Measurements from ENCODE around the gene ACAP1.

Gene ACAP1

DNA sequence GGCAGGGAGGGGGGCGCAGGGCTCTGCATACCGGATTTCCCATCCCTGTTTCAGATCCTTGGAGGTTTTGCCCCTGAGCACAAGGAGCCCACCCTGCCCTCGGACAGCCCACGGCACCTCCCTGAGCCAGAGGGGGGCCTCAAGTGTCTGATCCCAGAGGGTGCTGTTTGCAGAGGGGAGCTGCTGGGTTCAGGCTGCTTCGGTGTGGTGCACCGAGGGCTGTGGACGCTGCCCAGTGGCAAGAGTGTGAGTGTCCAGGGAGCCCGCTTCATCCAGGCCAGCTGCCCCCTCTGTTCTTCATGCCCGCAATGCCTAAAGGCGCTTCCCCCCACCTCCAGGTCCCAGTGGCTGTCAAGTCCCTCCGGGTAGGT is 47.0 kb downstream of the ACAP1 start:
- DNase-seq (ENCODE audit: low read depth): no peak
- peak overlapping the region; percentile 54 for H3K9ac ChIP-seq (ENCODE audit: low read length)
- H3K4me3 ChIP-seq (ENCODE audit: low read length): peak overlapping the region; percentile 44
- H3K4me1 ChIP-seq (ENCODE audit: control insufficient read depth, insufficient read depth, low read length): peaks cover 15% of the 10 kb centered on the region
- peaks cover 5% of the 10 kb centered on the region for H3K36me3 ChIP-seq (ENCODE audit: control insufficient read depth, insufficient read depth, low read length, severe bottlenecking)
- H3K27me3 ChIP-seq (replicated peaks; ENCODE audit: control insufficient read depth, insufficient read depth, low read length): peaks cover 32% of the 10 kb centered on the region
- H3K9me3 ChIP-seq (ENCODE audit: control insufficient read depth, low read length): peaks cover 9% of the 10 kb centered on the region

DNA sequence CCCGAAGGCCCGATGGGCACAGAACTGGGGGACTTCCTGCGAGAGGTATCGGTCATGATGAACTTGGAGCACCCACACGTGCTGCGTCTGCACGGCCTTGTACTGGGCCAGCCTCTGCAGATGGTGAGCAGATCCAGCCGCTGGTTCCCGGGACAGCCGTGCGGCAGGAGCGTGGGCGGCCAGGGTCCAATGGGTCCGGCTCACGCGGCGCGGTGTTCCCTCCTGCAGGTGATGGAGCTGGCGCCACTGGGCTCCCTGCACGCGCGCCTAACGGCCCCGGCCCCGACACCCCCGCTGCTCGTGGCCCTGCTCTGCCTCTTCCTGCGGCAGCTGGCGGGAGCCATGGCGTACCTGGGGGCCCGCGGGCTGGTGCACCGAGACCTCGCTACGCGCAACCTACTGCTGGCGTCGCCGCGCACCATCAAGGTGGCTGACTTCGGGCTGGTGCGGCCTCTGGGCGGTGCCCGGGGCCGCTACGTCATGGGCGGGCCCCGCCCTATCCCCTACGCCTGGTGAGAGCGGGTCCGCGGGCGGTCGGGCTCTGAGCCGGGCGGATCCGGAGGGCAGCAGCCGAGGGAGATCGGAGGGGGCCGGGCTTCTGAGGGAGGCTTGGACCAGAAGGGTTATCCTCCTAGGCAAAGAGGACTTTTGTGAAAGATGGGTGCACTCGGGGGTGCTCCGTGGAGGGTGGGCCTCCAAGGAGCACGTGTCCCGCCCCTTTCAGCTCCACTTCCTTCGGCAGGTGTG is 47.6 kb downstream of the ACAP1 start:
- H3K4me1 ChIP-seq (ENCODE audit: control insufficient read depth, insufficient read depth, low read length): peaks cover 15% of the 10 kb centered on the region
- peak overlapping the region; percentile 54 for H3K9ac ChIP-seq (ENCODE audit: low read length)
- H3K27me3 ChIP-seq (replicated peaks; ENCODE audit: control insufficient read depth, insufficient read depth, low read length): peaks cover 32% of the 10 kb centered on the region
- H3K36me3 ChIP-seq (ENCODE audit: control insufficient read depth, insufficient read depth, low read length, severe bottlenecking): peaks cover 10% of the 10 kb centered on the region
- H3K4me3 ChIP-seq (ENCODE audit: low read length): peak overlapping the region; percentile 44
- peak; percentile 66 for DNase-seq (ENCODE audit: low read depth)
- peaks cover 9% of the 10 kb centered on the region for H3K9me3 ChIP-seq (ENCODE audit: control insufficient read depth, low read length)

DNA sequence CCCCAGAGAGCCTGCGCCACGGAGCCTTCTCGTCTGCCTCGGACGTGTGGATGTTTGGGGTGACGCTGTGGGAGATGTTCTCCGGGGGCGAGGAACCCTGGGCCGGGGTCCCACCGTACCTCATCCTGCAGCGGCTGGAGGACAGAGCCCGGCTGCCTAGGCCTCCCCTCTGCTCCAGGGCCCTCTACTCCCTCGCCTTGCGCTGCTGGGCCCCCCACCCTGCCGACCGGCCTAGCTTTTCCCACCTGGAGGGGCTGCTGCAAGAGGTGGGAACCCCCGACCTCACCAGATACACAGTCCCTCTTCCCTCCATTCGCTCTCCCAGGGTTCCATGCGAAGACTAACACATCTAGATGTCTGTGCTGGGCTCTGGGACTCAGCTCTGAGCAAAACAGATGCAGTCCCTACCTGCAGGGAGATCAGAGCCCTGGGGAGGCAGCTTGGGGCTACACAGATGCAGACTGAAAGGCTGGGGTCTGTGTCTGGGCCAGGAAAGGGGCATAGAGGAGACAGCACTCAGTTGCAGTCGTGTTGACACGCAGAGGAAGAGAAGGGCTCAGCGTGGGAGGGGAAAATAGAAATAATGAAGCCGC is 48.3 kb downstream of the ACAP1 start:
- Histone ChIP-seq H3K9ac (ENCODE audit: low read length) (no peak overlapping the region), H3K4me3 (ENCODE audit: low read length) (peak overlapping the region; percentile 44), H3K27me3 (replicated peaks; ENCODE audit: control insufficient read depth, insufficient read depth, low read length) (peaks cover 30% of the 10 kb centered on the region), H3K9me3 (ENCODE audit: control insufficient read depth, low read length) (peaks cover 3% of the 10 kb centered on the region), H3K36me3 (ENCODE audit: control insufficient read depth, insufficient read depth, low read length, severe bottlenecking) (peaks cover 17% of the 10 kb centered on the region), H3K4me1 (ENCODE audit: control insufficient read depth, insufficient read depth, low read length) (peaks cover 15% of the 10 kb centered on the region)
- no peak for DNase-seq (ENCODE audit: low read depth)

DNA sequence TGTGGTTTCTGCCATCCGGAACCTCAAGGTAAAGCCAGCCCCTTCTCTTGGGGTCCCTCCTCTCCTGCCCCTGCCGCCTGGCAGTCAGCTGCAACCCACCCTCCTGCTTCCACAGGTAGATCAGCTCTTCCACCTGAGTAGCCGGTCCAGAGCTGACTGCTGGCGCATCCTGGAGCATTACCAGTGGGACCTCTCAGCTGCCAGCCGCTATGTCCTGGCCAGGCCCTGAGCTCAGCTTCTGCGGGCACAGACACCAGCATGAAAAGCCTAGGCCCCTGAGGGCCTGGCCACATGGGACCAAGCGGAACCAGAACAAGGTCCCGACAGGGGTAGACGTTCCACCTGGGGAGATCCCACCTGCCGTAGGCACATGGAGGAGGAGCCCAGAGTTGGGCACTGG is 52.5 kb downstream of the ACAP1 start:
- no peak overlapping the region for H3K9ac ChIP-seq (ENCODE audit: low read length)
- peaks cover 48% of the 10 kb centered on the region for H3K36me3 ChIP-seq (ENCODE audit: control insufficient read depth, insufficient read depth, low read length, severe bottlenecking)
- no peak overlapping the region for H3K4me3 ChIP-seq (ENCODE audit: low read length)
- no peaks in the 10 kb centered on the region for H3K9me3 ChIP-seq (ENCODE audit: control insufficient read depth, low read length)
- peaks cover 3% of the 10 kb centered on the region for H3K4me1 ChIP-seq (ENCODE audit: control insufficient read depth, insufficient read depth, low read length)
- H3K27me3 ChIP-seq (replicated peaks; ENCODE audit: control insufficient read depth, insufficient read depth, low read length): no peaks in the 10 kb centered on the region
- DNase-seq (ENCODE audit: low read depth): no peak

DNA sequence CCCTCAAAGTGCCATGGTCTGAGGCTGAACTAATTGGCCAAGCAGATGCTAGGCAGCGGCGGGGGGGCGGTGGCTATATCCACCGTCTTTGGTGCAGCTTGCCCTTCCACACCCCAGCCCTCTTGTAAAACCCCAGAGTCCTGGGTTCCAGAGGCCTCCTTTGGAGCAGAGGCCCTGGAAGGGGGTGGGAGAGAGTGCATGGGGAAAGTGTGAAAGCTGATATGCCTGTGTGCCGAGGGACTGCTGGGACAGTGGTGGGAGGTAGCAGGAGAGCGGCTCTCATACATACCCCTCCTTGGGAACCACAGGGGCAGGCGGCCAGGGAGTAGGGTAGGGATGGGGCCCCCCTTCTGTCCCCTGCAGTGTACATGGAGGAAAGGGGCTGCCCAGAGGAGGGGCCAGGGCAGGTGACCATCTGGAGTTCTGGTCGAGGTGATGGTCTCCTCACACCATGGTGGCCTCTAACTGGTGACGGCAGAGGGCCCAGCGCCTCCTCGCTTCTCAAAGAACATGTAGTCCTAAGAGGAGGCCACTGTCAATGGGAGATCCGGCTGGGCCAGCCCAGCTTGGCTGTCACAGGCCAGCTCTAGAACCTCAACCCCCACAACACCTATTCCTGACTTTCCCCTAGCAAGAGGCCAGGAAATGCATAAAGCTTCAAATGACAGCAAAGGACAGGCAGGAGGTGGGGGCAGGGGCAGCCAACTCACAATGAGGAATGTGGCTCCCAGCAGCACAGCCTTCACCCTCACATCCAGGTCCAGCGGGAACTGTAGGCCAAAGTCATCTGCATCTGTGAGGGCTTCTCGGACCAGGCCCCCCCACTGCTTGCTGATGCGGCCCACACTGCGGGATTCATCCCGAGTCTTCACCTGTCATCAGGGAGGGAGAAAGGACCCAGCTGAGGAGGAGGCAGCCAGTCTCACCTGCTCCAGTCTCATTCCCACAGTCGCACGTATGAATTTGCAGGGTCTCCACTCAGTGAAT is 53.9 kb downstream of the ACAP1 start:
- no peak overlapping the region for H3K4me3 ChIP-seq (ENCODE audit: low read length)
- H3K9me3 ChIP-seq (ENCODE audit: control insufficient read depth, low read length): no peaks in the 10 kb centered on the region
- no peak overlapping the region for H3K9ac ChIP-seq (ENCODE audit: low read length)
- DNase-seq (ENCODE audit: low read depth): no peak
- peaks cover 48% of the 10 kb centered on the region for H3K36me3 ChIP-seq (ENCODE audit: control insufficient read depth, insufficient read depth, low read length, severe bottlenecking)
- peaks cover 3% of the 10 kb centered on the region for H3K4me1 ChIP-seq (ENCODE audit: control insufficient read depth, insufficient read depth, low read length)
- no peaks in the 10 kb centered on the region for H3K27me3 ChIP-seq (replicated peaks; ENCODE audit: control insufficient read depth, insufficient read depth, low read length)

DNA sequence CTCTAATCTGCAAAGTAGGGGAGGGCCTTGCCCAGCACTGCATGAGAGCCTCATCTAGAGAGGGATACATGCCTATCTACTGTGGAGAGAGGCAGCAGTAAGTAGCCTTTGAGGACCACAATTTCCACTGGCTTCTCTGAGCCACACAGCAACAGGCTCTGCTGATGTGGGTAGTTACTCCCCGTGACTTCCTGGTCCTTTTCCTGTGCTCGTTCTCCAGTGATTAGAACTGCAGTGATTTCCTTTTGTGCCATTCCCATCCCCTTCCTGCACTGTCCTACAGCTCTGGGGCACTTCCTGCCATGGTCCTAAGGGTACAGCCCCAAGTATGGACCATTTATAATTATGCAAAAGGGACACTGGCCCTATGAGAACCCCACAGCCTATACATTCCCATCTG is 55.0 kb downstream of the ACAP1 start:
- H3K4me3 ChIP-seq (ENCODE audit: low read length): no peak overlapping the region
- H3K9me3 ChIP-seq (ENCODE audit: control insufficient read depth, low read length): no peaks in the 10 kb centered on the region
- DNase-seq (ENCODE audit: low read depth): no peak
- no peaks in the 10 kb centered on the region for H3K27me3 ChIP-seq (replicated peaks; ENCODE audit: control insufficient read depth, insufficient read depth, low read length)
- no peak overlapping the region for H3K9ac ChIP-seq (ENCODE audit: low read length)
- peaks cover 48% of the 10 kb centered on the region for H3K36me3 ChIP-seq (ENCODE audit: control insufficient read depth, insufficient read depth, low read length, severe bottlenecking)
- H3K4me1 ChIP-seq (ENCODE audit: control insufficient read depth, insufficient read depth, low read length): peaks cover 3% of the 10 kb centered on the region

DNA sequence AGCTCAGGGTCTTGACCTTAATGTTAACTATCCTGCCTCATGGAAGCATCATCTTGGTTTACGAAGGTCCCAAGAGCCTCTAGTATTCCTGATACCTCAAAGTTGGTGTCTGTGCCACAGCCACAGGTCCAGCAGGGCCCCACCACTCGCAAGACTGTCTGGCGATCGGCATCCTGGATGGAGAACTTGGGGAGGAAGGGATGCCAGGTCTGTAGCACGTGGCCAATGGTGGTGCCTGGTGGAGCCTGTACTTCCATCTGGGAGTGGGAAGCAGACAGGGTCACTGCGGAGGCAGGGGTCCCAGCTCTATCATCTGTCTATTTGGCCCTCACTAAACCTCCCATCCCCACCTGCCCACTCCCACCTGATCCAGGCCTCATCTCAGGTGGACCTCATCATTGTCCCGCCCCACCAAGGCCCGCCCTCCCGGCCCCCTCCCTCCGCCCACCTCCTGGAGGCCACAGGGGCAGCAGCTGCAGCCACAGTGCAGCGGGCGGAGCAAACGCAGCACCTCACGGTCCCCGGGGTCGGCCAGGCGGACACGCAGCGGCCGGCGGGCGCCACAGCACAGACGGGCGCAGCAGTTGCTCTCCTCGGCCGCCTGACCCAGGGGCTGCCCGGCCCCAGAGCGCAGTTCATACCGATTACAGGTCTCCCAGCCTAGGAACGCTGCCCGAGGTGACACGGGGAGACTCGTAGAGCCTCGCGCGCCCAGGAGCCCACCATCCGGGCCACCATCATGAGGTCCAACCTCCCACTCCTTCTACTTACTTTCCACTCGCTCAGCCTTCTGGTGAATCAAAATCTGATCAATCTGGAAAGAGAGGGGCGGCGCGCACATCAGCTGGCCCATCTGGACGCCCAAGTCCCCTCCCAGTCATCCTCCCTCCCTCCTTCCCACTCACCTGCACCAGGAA is 56.6 kb downstream of the ACAP1 start:
- no peak for DNase-seq (ENCODE audit: low read depth)
- Histone ChIP-seq H3K4me1 (ENCODE audit: control insufficient read depth, insufficient read depth, low read length) (peaks cover 3% of the 10 kb centered on the region), H3K9me3 (ENCODE audit: control insufficient read depth, low read length) (no peaks in the 10 kb centered on the region), H3K9ac (ENCODE audit: low read length) (peak overlapping the region; percentile 92), H3K36me3 (ENCODE audit: control insufficient read depth, insufficient read depth, low read length, severe bottlenecking) (peaks cover 46% of the 10 kb centered on the region), H3K27me3 (replicated peaks; ENCODE audit: control insufficient read depth, insufficient read depth, low read length) (no peaks in the 10 kb centered on the region), H3K4me3 (ENCODE audit: low read length) (peak overlapping the region; percentile 91)

DNA sequence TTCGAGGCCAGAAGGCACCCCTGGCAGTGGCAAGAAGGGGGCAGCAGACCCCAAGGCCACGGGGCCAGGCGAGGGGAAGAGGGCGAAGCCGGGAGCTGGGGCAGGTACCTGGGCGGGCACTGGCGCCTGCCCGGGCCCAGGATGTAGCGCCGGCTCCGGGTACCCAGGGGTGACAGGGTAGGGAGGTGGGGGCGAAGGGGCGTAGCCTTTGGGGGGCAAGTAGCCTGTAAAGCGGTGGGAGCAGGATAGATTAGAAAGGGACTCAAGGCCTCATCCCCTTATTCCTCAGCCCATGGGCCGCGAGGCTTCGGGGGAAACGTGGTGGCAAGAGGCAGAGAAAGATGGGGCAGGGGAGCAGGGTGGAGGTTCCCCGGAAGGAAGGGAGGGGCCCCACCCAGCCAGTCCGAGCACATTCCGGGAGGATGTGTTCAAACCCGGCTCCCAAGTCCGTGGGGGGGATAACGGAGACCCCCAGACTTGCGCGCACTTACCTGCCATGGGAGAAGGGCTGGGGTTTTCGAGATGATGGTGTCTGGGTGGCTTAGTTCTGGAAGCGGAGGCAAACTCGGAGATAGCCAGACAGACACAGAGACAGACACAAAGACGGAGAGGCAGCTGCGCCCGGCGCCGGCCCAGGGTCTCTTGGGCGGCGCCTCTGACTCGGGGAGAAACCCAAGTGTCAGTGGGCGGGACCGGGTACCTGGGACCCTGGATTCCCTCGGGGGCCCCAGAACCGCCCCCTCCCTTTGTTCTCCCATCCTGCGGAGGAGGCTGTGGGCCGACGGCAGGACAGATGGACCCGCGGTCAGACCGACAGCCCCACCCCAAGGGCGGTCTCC is 57.5 kb downstream of the ACAP1 start:
- Histone ChIP-seq H3K9ac (ENCODE audit: low read length) (peak overlapping the region; percentile 92), H3K9me3 (ENCODE audit: control insufficient read depth, low read length) (no peaks in the 10 kb centered on the region), H3K36me3 (ENCODE audit: control insufficient read depth, insufficient read depth, low read length, severe bottlenecking) (peaks cover 39% of the 10 kb centered on the region), H3K4me3 (ENCODE audit: low read length) (peak overlapping the region; percentile 91), H3K4me1 (ENCODE audit: control insufficient read depth, insufficient read depth, low read length) (peaks cover 3% of the 10 kb centered on the region), H3K27me3 (replicated peaks; ENCODE audit: control insufficient read depth, insufficient read depth, low read length) (no peaks in the 10 kb centered on the region)
- peak; percentile 55 for DNase-seq (ENCODE audit: low read depth)

DNA sequence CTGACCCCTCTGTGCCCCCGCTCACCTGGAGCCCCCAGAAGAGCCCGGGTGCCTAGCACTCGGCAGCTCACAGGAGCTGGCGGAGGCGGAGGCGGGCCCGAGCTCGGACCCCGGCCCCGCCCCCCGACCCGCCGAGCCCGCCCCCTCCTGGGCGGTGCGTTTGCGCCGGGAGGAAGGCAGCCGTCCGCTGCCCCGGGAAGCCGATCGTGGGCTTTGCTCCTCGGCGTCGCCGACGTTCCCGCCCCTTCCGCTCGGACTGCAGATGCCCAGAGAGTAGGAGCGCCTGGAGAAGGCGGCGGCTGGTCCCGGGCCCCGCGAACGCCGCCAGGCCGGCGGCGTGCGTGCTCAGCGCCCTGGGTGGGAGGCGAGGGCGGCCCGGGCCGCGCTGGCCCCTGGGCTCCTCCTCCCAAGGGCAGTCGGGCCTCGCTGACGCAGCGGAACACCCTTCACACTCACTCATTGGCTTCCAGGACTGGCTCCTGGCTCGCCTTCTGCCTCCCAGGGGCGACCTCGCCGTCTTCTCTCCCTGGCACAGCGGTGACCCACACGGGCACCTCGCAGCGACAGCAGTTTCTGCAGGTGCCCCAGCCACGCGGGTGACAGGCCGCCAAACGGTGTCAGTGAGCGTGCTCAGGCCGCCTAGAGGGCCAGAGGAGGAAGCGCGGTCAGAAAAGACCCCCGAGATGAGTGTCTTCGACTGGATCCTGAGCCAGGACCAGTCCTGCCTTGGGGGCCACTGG is 58.3 kb downstream of the ACAP1 start, which contains the start of gene PLSCR3:
Gene PLSCR3, minus strand, starts transcription at position 74 of the 740 bp plus-strand sequence. CDS start 415 bp downstream, outside the sequence.
- peak; percentile 91 for DNase-seq (ENCODE audit: low read depth)
- H3K9me3 ChIP-seq (ENCODE audit: control insufficient read depth, low read length): no peaks in the 10 kb centered on the region

More for the DNA sequence above, 58.3 kb downstream of the ACAP1 start, which contains the start of gene PLSCR3:
- H3K27me3 ChIP-seq (replicated peaks; ENCODE audit: control insufficient read depth, insufficient read depth, low read length): no peaks in the 10 kb centered on the region
- H3K4me1 ChIP-seq (ENCODE audit: control insufficient read depth, insufficient read depth, low read length): peaks cover 3% of the 10 kb centered on the region
- H3K36me3 ChIP-seq (ENCODE audit: control insufficient read depth, insufficient read depth, low read length, severe bottlenecking): peaks cover 31% of the 10 kb centered on the region
- peak within 1 kb of the TSS; percentile 91 for H3K4me3 ChIP-seq (ENCODE audit: low read length)
- peak within 1 kb of the TSS; percentile 92 for H3K9ac ChIP-seq (ENCODE audit: low read length)
